Mesenchymal stem cell (in vitro differentiated cells and primary cell): Measurements from ENCODE around the gene DOCK11.

Experiments used
- DNase-seq: peaks from one replicate; pipeline ENCODE4 v3.0.0-alpha.2; 2013
- H2AFZ ChIP-seq: one replicate; pipeline ENCODE4 v1.6.1; 2013; ENCODE audit warnings: low read depth, mild to moderate bottlenecking, control low read depth, inconsistent platforms, low read length, moderate library complexity
- H2AK5ac ChIP-seq: 2 replicates; pipeline ENCODE4 v1.6.1; 2013; ENCODE audit warnings: low read length, moderate library complexity, mild to moderate bottlenecking, inconsistent platforms; ENCODE audit not compliant: severe bottlenecking
- H2BK120ac ChIP-seq: one replicate; pipeline ENCODE4 v1.6.1; 2013; ENCODE audit warnings: low read depth, mild to moderate bottlenecking, inconsistent platforms, low read length, moderate library complexity
- H2BK12ac ChIP-seq, 2 experiments: one replicate each; pipeline ENCODE4 v1.6.1; 2013; ENCODE audit warnings: inconsistent platforms in 2 of 2, low read length in 2 of 2, mild to moderate bottlenecking in 2 of 2, moderate library complexity in 2 of 2, control low read depth in 1 of 2
- H2BK15ac ChIP-seq: one replicate; pipeline ENCODE4 v1.6.1; 2013; ENCODE audit warnings: mild to moderate bottlenecking, low read depth, inconsistent platforms; ENCODE audit not compliant: poor library complexity, severe bottlenecking
- H2BK5ac ChIP-seq: 2 replicates; pipeline ENCODE4 v1.6.1; 2013; ENCODE audit warnings: low read depth, mild to moderate bottlenecking, low read length, control low read depth, inconsistent platforms; ENCODE audit not compliant: poor library complexity, severe bottlenecking
- H3K14ac ChIP-seq, 2 experiments: one replicate each; pipeline ENCODE4 v1.6.1; 2013; ENCODE audit warnings: inconsistent platforms in 2 of 2, low read length in 2 of 2, control low read depth in 1 of 2, mild to moderate bottlenecking in 1 of 2, moderate library complexity in 1 of 2
- H3K18ac ChIP-seq, 2 experiments: one replicate each; pipeline ENCODE4 v1.6.1; 2013; ENCODE audit warnings: inconsistent platforms in 2 of 2, low read length in 2 of 2, control low read depth in 1 of 2, low read depth in 1 of 2, mild to moderate bottlenecking in 1 of 2
- H3K23ac ChIP-seq, 2 experiments: one replicate each; pipeline ENCODE4 v1.6.1; 2013; ENCODE audit warnings: inconsistent platforms in 2 of 2, low read length in 2 of 2, mild to moderate bottlenecking in 2 of 2, moderate library complexity in 2 of 2, control low read depth in 1 of 2
- H3K27ac ChIP-seq: 2 replicates; pipeline ENCODE4 v1.5.1; 2013; ENCODE audit warnings: mild to moderate bottlenecking, moderate library complexity, low read length, control low read depth, inconsistent platforms; ENCODE audit not compliant: poor library complexity, severe bottlenecking
- H3K27me3 ChIP-seq, 2 experiments: 2 replicates each; pipeline versions ENCODE4 v1.6.1 to v1.7.0; 2013; ENCODE audit warnings: low read length in 2 of 2, mild to moderate bottlenecking in 2 of 2, moderate library complexity in 2 of 2, control low read depth in 1 of 2, inconsistent platforms in 1 of 2; ENCODE audit not compliant: control insufficient read depth in 1 of 2, insufficient read depth in 1 of 2
- H3K36me3 ChIP-seq, 2 experiments: 2 replicates each; pipeline versions ENCODE4 v1.6.1 to v1.7.0; 2013; ENCODE audit warnings: low read length in 2 of 2, control low read depth in 1 of 2, inconsistent platforms in 1 of 2, low read depth in 1 of 2, mild to moderate bottlenecking in 1 of 2; ENCODE audit not compliant: insufficient read depth in 2 of 2, control insufficient read depth in 1 of 2
- H3K4ac ChIP-seq, 2 experiments: one replicate each; pipeline ENCODE4 v1.6.1; 2013; ENCODE audit warnings: inconsistent platforms in 2 of 2, low read length in 2 of 2, mild to moderate bottlenecking in 2 of 2, moderate library complexity in 2 of 2, control low read depth in 1 of 2, low read depth in 1 of 2
- H3K4me1 ChIP-seq: 2 replicates; pipeline ENCODE4 v1.6.1; 2013; ENCODE audit warnings: low read depth, low read length, control low read depth; ENCODE audit not compliant: control insufficient read depth, insufficient read depth
- H3K4me2 ChIP-seq: 2 replicates; pipeline ENCODE4 v1.6.1; 2013; ENCODE audit warnings: low read length, mild to moderate bottlenecking, inconsistent platforms; ENCODE audit not compliant: poor library complexity, severe bottlenecking
- H3K4me3 ChIP-seq, 2 experiments: 2 replicates each; pipeline versions ENCODE4 v1.5.1 to v1.7.0; 2013; ENCODE audit warnings: low read length in 2 of 2, mild to moderate bottlenecking in 2 of 2, control low read depth in 1 of 2, low read depth in 1 of 2; ENCODE audit not compliant: insufficient read depth in 1 of 2
- H3K79me1 ChIP-seq: replicated peaks from 2 replicates; pipeline ENCODE4 v1.6.1; 2013; ENCODE audit warnings: mild to moderate bottlenecking, control low read depth, low read length, inconsistent platforms; ENCODE audit not compliant: poor library complexity, severe bottlenecking
- H3K9ac ChIP-seq: 2 replicates; pipeline ENCODE4 v1.7.0; 2013; ENCODE audit warnings: mild to moderate bottlenecking, low read length, moderate library complexity
- H3K9me3 ChIP-seq: 2 replicates; pipeline ENCODE4 v1.7.0; 2013; ENCODE audit warnings: mild to moderate bottlenecking, low read length; ENCODE audit not compliant: control insufficient read depth
- H4K8ac ChIP-seq: one replicate; pipeline ENCODE4 v1.6.1; 2013; ENCODE audit warnings: inconsistent platforms, mild to moderate bottlenecking, low read length, moderate library complexity
- H4K91ac ChIP-seq: one replicate; pipeline ENCODE4 v1.6.1; 2013; ENCODE audit warnings: mild to moderate bottlenecking, low read length, inconsistent platforms
- WGBS: methylation state at CpG from one replicate; pipeline ENCODE4 v1.1.7; 2013; ENCODE audit warnings: mixed read lengths; 5-methylcytosine and 5-hydroxymethylcytosine counted together

The DOCK11 gene

GRCh38 chrX:118548841-118549240, 53.2 kb downstream of the DOCK11 start:
- H3K36me3 ChIP-seq: peaks cover 0 to 12% of the 10 kb centered on the region in 2 experiments
- no peak overlapping the region for H3K4me2 ChIP-seq
- DNase-seq: no peak
- H3K4me3 ChIP-seq: no peak overlapping the region
- no peaks in the 10 kb centered on the region for H3K27me3 ChIP-seq
- H3K14ac ChIP-seq: no peak overlapping the region
- H2BK120ac ChIP-seq: no peak overlapping the region
- H3K9ac ChIP-seq: no peak overlapping the region
- no peak overlapping the region for H4K8ac ChIP-seq
- H3K79me1 ChIP-seq: no peaks in the 10 kb centered on the region
- no peak overlapping the region for H2BK5ac ChIP-seq
- H3K9me3 ChIP-seq: no peaks in the 10 kb centered on the region
- no peak overlapping the region for H3K18ac ChIP-seq
- no peak overlapping the region for H4K91ac ChIP-seq
- H2BK15ac ChIP-seq: no peak overlapping the region
- no peak overlapping the region for H2BK12ac ChIP-seq
- WGBS: 80% methylated on average over 3 of the region's 3 CpGs
- no peak overlapping the region for H2AFZ ChIP-seq
- H3K27ac ChIP-seq: no peak overlapping the region
- H3K23ac ChIP-seq: no peak overlapping the region
- no peak overlapping the region for H2AK5ac ChIP-seq
- H3K4ac ChIP-seq: no peak overlapping the region
- peaks cover 2% of the 10 kb centered on the region for H3K4me1 ChIP-seq

- Histone ChIP-seq H3K9ac (no peak overlapping the region), H3K18ac (no peak overlapping the region), H3K79me1 (no peaks in the 10 kb centered on the region), H3K4me3 (no peak overlapping the region), H2AK5ac (no peak overlapping the region), H2BK15ac (no peak overlapping the region), H3K9me3 (no peaks in the 10 kb centered on the region), H3K4me2 (no peak overlapping the region), H2AFZ (no peak overlapping the region), H3K27me3 (no peaks in the 10 kb centered on the region), H3K4me1 (peaks cover 2% of the 10 kb centered on the region), H3K4ac (no peak overlapping the region), H2BK5ac (no peak overlapping the region), H3K36me3 (peaks cover 0 to 9% of the 10 kb centered on the region in 2 experiments), H4K91ac (no peak overlapping the region), H2BK120ac (no peak overlapping the region), H2BK12ac (no peak overlapping the region), H3K23ac (no peak overlapping the region), H3K14ac (no peak overlapping the region), H3K27ac (no peak overlapping the region), H4K8ac (no peak overlapping the region)
- 82% methylated on average over 2 of the region's 2 CpGs for WGBS
- no peak for DNase-seq
Observed at GRCh38 chrX:118550792-118551191, 55.2 kb downstream of the DOCK11 start.

GRCh38 chrX:118551426-118551825, 55.8 kb downstream of the DOCK11 start:
- no peak overlapping the region for H3K14ac ChIP-seq
- no peak for DNase-seq
- no peak overlapping the region for H3K4me2 ChIP-seq
- H3K9me3 ChIP-seq: no peaks in the 10 kb centered on the region
- H2AK5ac ChIP-seq: no peak overlapping the region
- WGBS: 94% methylated on average over 6 of the region's 6 CpGs
- H3K9ac ChIP-seq: no peak overlapping the region
- H2BK120ac ChIP-seq: no peak overlapping the region
- H3K4ac ChIP-seq: no peak overlapping the region
- no peak overlapping the region for H3K27ac ChIP-seq
- H2BK12ac ChIP-seq: no peak overlapping the region
- H3K27me3 ChIP-seq: no peaks in the 10 kb centered on the region
- no peak overlapping the region for H3K18ac ChIP-seq
- H2BK5ac ChIP-seq: no peak overlapping the region
- no peak overlapping the region for H2BK15ac ChIP-seq
- no peak overlapping the region for H3K4me3 ChIP-seq
- H2AFZ ChIP-seq: no peak overlapping the region
- H3K79me1 ChIP-seq: no peaks in the 10 kb centered on the region
- H3K4me1 ChIP-seq: peaks cover 2% of the 10 kb centered on the region
- H4K8ac ChIP-seq: no peak overlapping the region
- H3K23ac ChIP-seq: no peak overlapping the region
- H3K36me3 ChIP-seq: peaks cover 0 to 9% of the 10 kb centered on the region in 2 experiments
- H4K91ac ChIP-seq: no peak overlapping the region

GRCh38 chrX:118552121-118552900, 56.7 kb downstream of the DOCK11 start:
- no peak overlapping the region for H2BK12ac ChIP-seq
- H3K27ac ChIP-seq: no peak overlapping the region
- 50% methylated on average over 3 of the region's 8 CpGs for WGBS
- H3K36me3 ChIP-seq: peaks cover 0 to 7% of the 10 kb centered on the region in 2 experiments
- H3K23ac ChIP-seq: no peak overlapping the region
- H2AFZ ChIP-seq: no peak overlapping the region
- H2BK5ac ChIP-seq: no peak overlapping the region
- H3K9me3 ChIP-seq: no peaks in the 10 kb centered on the region
- no peak overlapping the region for H4K8ac ChIP-seq
- no peak overlapping the region for H2BK120ac ChIP-seq
- no peaks in the 10 kb centered on the region for H3K27me3 ChIP-seq
- H3K9ac ChIP-seq: peak overlapping the region; percentile 37
- DNase-seq: peak; percentile 70
- no peak overlapping the region for H3K4ac ChIP-seq
- H3K4me2 ChIP-seq: no peak overlapping the region
- H4K91ac ChIP-seq: no peak overlapping the region
- no peak overlapping the region for H2BK15ac ChIP-seq
- H2AK5ac ChIP-seq: no peak overlapping the region
- no peaks in the 10 kb centered on the region for H3K79me1 ChIP-seq
- H3K4me3 ChIP-seq: no peak overlapping the region
- no peaks in the 10 kb centered on the region for H3K4me1 ChIP-seq
- no peak overlapping the region for H3K14ac ChIP-seq
- peak overlapping the region in 1 of 2 experiments; percentile 21 for H3K18ac ChIP-seq
